CD8-positive, alpha-beta memory T cell (primary cell): Measurements from ENCODE around the gene PPIF. TPM values are rescaled to one million over a fixed set of nuclear protein-coding genes. Genes with fewer than 3 reads are reported as not detected.

ENCODE experiments used
- CTCF ChIA-PET: fragments of 350-600 bp; sonication (Branson Sonifier 250); formaldehyde crosslinking; loops from one replicate; lab custom pipeline; 2021; ENCODE audit warnings: antibody characterized with exemption; lab: Charles Lee
- POLR2A ChIA-PET: fragments of 350-600 bp; sonication (Branson Sonifier 250); formaldehyde crosslinking; loops from one replicate; lab custom pipeline; 2021; ENCODE audit warnings: antibody characterized with exemption; lab: Charles Lee
- DNase-seq, 5 donors: peaks; one replicate each; pipeline versions ENCODE4 v3.0.0 to v3.0.0-alpha.2; 2020 to 2022; ENCODE audit warnings: mixed read lengths in 1 of 5
- H3K27ac ChIP-seq: one replicate; pipeline ENCODE4 v1.7.0; 2013; ENCODE audit warnings: low read depth, mild to moderate bottlenecking, low read length, moderate library complexity
- H3K27me3 ChIP-seq: 2 replicates; pipeline ENCODE4 v1.7.0; 2013; ENCODE audit warnings: low read length, mild to moderate bottlenecking; ENCODE audit not compliant: insufficient read depth, poor library complexity, severe bottlenecking
- H3K36me3 ChIP-seq: 2 replicates; pipeline ENCODE4 v1.7.0; 2013; ENCODE audit warnings: mild to moderate bottlenecking, low read length, moderate library complexity; ENCODE audit not compliant: insufficient read depth
- H3K4me1 ChIP-seq: 2 replicates; pipeline ENCODE4 v1.7.0; 2013; ENCODE audit warnings: mild to moderate bottlenecking, low read length, moderate library complexity; ENCODE audit not compliant: insufficient read depth
- H3K4me3 ChIP-seq: 2 replicates; pipeline ENCODE4 v1.7.0; 2013; ENCODE audit warnings: mild to moderate bottlenecking, low read length
- H3K9me3 ChIP-seq: 2 replicates; pipeline ENCODE4 v1.7.0; 2013; ENCODE audit warnings: mild to moderate bottlenecking, low read length
- H3K27ac Mint-ChIP-seq, 8 donors: one replicate each; pipeline ENCODE4 v1.8.0; 2020 to 2021; ENCODE audit warnings: mixed read lengths in 8 of 8, mild to moderate bottlenecking in 6 of 8, inconsistent platforms in 3 of 8, moderate library complexity in 3 of 8
- H3K27me3 Mint-ChIP-seq, 2 donors: one replicate each; pipeline ENCODE4 v1.8.0; 2020 to 2021; ENCODE audit warnings: mixed read lengths in 2 of 2, mild to moderate bottlenecking in 1 of 2, moderate library complexity in 1 of 2
- H3K36me3 Mint-ChIP-seq, 3 donors: one replicate each; pipeline ENCODE4 v1.8.0; 2020 to 2021; ENCODE audit warnings: mixed read lengths in 3 of 3, inconsistent platforms in 1 of 3, mild to moderate bottlenecking in 1 of 3
- H3K4me1 Mint-ChIP-seq, 3 donors: one replicate each; pipeline ENCODE4 v1.8.0; 2020 to 2021; ENCODE audit warnings: mixed read lengths in 3 of 3, inconsistent platforms in 1 of 3, mild to moderate bottlenecking in 1 of 3
- H3K4me3 Mint-ChIP-seq, 7 donors: one replicate each; pipeline ENCODE4 v1.8.0; 2020 to 2021; ENCODE audit warnings: mixed read lengths in 7 of 7, mild to moderate bottlenecking in 6 of 7, moderate library complexity in 4 of 7, inconsistent platforms in 2 of 7
- H3K9me3 Mint-ChIP-seq, 5 donors: one replicate each; pipeline ENCODE4 v1.8.0; 2020 to 2022; ENCODE audit warnings: mixed read lengths in 5 of 5, mild to moderate bottlenecking in 3 of 5, moderate library complexity in 2 of 5, inconsistent platforms in 1 of 5
- polyA plus RNA-seq: library from polyadenylated mRNA; unstranded; fragments of 300-500 nt; fragmentation: Illumina TruSeq; gene quantifications from one replicate; pipeline ENCODE4 v1.2.3, GENCODE V29; 2021
- total RNA-seq, 2 experiments: library from RNA; stranded (reverse); gene quantifications; one replicate each; pipeline ENCODE4 v1.2.3, GENCODE V29; 2021

The PPIF gene
- total and polyA plus RNA-seq, 3 experiments from 2014 or later = 13.7 to 181 (median 173) TPM

DNA sequence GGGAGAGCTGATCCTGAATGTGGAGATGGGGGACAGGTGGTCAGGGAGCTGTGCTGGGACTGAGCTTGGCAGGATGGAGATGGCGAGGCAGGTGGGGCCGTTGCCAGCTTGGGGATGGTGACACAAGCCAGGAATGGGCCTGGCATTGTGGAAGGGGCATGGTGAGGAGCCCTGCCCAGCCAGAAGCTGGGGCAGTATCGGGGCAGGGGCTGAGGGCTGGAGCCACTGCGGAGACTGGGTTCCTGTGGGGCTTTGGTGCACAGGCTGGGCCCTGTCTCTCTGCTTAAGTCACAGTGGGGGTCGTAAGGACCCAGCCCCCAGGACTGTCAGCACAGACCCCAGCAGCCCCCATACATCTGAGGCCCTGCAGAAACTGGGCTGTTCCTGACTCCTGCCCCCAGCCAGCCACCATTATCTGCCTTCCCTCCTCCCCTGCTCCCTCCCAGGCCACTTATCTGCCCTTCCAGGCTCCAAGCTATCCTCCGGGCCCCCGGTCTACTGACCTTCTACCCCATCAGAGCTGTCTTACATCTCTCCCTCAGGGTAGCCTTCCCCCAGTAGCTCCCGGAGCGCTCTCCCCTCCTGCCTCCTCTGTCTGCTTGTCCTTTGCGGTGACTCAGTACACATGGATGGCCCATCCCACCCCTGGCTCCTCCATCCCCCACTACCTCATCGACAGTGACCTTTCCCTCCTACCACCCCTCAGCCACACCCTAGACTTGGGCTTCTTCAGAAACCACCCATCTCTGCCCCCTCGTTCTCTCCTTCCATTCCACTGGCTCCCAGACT, 44.2 kb downstream of the PPIF start:
- Histone ChIP-seq H3K27ac (peak overlapping the region; percentile 61), H3K27me3 (no peaks in the 10 kb centered on the region), H3K36me3 (no peaks in the 10 kb centered on the region), H3K9me3 (no peaks in the 10 kb centered on the region), H3K4me3 (no peak overlapping the region), H3K4me1 (no peaks in the 10 kb centered on the region)
- CTCF ChIA-PET = interaction anchor here (0.9 to 1.2 kb wide), 2 partner anchors 17 to 77 kb away, joined by 3 to 4 read pairs; no protein-coding TSS in a partner anchor
- Mint-ChIP-seq H3K4me1 (no peaks in the 10 kb centered on the region), H3K27me3 (no peaks in the 10 kb centered on the region), H3K36me3 (peaks cover 0 to 2% (median 0%) of the 10 kb centered on the region in 3 donors), H3K9me3 (no peaks in the 10 kb centered on the region), H3K27ac (peak overlapping the region in 1 of 8 donors; percentile 61), H3K4me3 (no peak overlapping the region)
- peak in 1 of 5 donors; percentile 30 for DNase-seq
- POLR2A ChIA-PET = no interaction called here

DNA sequence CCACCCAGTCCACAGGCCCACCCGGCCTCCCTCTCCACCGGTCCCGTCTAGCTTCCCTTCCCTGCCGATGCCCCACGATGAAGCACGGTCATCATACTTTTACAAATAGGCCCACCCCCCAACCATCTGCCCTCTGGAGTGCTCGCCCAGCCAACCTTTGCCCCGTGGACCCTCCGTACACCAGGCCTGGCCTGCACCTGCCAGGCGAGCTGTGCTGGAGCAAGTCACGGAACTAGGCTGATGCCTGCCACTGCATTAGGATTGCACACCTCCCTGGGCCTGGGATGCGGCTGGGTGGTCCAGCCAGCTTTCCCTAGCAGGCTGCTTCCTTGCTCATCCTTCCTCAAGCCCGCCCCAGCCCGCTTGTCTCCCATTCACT, 44.7 kb downstream of the PPIF start:
- DNase-seq = no peak
- no peaks in the 10 kb centered on the region for H3K9me3 Mint-ChIP-seq
- peaks cover 0 to 2% (median 0%) of the 10 kb centered on the region in 3 donors for H3K36me3 Mint-ChIP-seq
- no peak overlapping the region for H3K27ac Mint-ChIP-seq
- Histone ChIP-seq H3K27me3 (no peaks in the 10 kb centered on the region), H3K9me3 (no peaks in the 10 kb centered on the region), H3K36me3 (no peaks in the 10 kb centered on the region), H3K4me1 (no peaks in the 10 kb centered on the region), H3K4me3 (no peak overlapping the region), H3K27ac (no peak overlapping the region)
- H3K4me1 Mint-ChIP-seq = no peaks in the 10 kb centered on the region
- H3K4me3 Mint-ChIP-seq = no peak overlapping the region
- ChIA-PET CTCF (no interaction called here), POLR2A (no interaction called here)
- H3K27me3 Mint-ChIP-seq = no peaks in the 10 kb centered on the region

DNA sequence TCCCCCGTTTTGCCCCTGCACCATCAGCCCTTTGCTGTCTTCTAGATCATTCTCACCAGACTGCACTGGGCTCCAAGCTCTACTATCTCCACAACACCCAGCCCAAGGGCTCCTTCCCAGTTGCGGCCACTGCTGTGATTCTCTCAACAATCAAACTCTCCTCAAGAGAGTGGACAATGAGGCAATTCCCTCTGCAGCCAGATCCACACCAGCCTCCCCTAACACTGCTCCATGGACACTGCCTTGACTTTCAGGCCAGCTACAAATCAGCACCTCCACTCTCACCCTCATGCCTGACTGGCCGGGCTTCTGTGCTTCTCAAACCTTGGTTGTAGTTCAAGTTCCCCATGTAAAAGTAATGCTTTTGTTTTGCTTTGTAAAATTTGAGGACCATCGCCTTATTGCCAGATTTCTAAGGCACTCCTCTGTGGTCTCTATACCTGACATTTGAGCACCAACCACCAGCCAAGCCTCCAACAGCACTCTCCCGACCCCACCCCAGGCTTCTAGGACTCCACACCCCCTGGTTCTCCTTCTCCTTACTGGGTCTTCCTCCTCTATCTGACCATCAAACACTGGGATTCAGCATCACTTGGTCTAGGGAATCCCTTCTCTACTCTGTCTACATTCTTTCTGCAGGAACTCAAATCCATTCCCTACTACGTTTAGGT, 45.4 kb downstream of the PPIF start:
- Histone ChIP-seq H3K36me3 (no peaks in the 10 kb centered on the region), H3K9me3 (no peaks in the 10 kb centered on the region), H3K4me1 (no peaks in the 10 kb centered on the region), H3K4me3 (no peak overlapping the region), H3K27ac (no peak overlapping the region), H3K27me3 (no peaks in the 10 kb centered on the region)
- Mint-ChIP-seq H3K27ac (peak overlapping the region in 3 of 8 donors; percentile 0 to 40 (median 3)), H3K9me3 (no peaks in the 10 kb centered on the region), H3K4me3 (no peak overlapping the region), H3K36me3 (peaks cover 0 to 2% (median 0%) of the 10 kb centered on the region in 3 donors), H3K27me3 (peaks cover 0 to 1% of the 10 kb centered on the region in 2 donors), H3K4me1 (no peaks in the 10 kb centered on the region)
- ChIA-PET CTCF (no interaction called here), POLR2A (no interaction called here)
- DNase-seq = peak in 1 of 5 donors; percentile 28

DNA sequence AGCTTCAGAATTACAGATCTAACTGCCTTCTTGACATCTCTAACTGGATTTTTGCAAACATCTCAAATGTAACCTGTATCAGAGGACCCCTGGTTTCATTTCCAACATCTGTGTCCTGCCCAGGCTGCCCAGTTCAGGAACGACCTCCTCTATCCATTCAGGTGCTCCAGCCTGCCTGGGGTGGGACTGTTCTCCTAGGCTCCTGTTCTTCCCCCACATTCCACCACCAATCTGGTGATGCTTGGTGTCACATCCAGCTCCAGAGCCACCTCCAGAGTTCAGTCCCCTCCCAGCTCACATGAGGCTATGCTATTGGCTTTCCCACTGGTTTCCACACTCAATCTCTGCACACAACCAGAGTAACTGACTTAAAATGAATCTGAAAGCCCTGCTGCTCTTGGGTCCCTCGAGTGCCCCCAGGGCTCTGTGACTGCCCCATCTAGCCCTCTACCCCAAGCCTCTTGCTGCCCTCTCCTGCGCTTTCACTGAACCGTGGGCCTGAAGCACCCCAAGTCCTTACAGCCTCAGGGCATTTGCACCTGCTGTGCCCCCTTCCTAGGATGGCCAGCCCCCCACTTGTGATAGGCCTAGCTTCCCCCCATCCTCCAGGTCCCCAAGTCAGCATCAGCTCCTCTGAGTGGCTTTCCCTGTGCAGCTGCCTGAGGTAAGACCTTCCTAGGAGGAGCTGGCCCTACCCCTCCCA, 46.1 kb downstream of the PPIF start:
- H3K4me3 Mint-ChIP-seq = no peak overlapping the region
- ChIA-PET POLR2A (no interaction called here), CTCF (no interaction called here)
- no peaks in the 10 kb centered on the region for H3K27me3 ChIP-seq
- no peak for DNase-seq
- no peak overlapping the region for H3K27ac ChIP-seq
- H3K27me3 Mint-ChIP-seq = peaks cover 0 to 1% of the 10 kb centered on the region in 2 donors
- H3K36me3 Mint-ChIP-seq = peaks cover 0 to 2% (median 0%) of the 10 kb centered on the region in 3 donors
- H3K4me1 Mint-ChIP-seq = no peaks in the 10 kb centered on the region
- H3K4me1 ChIP-seq = no peaks in the 10 kb centered on the region
- no peaks in the 10 kb centered on the region for H3K9me3 Mint-ChIP-seq
- H3K4me3 ChIP-seq = no peak overlapping the region
- no peaks in the 10 kb centered on the region for H3K9me3 ChIP-seq
- peak overlapping the region in 2 of 8 donors; percentile 3 to 40 for H3K27ac Mint-ChIP-seq
- H3K36me3 ChIP-seq = no peaks in the 10 kb centered on the region

DNA sequence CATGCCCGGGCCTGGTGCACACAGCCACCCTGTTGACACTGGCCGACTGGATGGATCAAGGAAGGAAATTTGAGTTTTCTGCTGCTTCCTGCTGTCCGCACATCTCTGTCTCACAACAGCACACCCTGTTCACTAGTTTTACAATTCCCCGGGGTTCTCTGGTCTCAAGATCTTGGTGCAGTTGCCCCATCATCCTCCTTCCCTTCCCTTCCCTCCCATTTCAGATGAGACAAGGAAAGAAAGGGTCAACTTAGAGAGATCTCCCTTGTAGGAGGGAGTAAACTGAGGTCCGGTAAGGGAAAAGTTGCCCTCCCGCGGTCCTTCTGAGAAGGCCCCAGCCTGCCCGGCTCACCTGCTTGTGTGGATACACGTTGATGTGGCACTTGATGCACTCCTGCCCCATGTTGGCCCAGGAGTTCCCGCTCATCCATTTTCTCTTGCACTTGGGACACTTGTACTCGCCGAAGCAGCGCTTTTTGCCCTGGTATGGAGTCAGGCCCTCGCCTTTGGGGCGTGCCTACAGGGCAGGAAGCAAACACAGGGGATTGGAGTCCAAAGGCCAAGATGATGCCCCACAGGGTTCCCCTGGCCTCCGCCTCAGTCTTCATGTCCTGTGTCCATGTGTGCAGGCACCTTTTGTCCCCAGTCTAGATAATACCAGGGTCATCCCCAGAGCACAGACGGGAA, 46.8 kb downstream of the PPIF start:
- no peaks in the 10 kb centered on the region for H3K4me1 ChIP-seq
- ChIA-PET POLR2A (no interaction called here), CTCF (interaction anchor here (3.8 kb wide), 1 partner anchor 19 kb away, joined by 16 read pairs; no protein-coding TSS in a partner anchor)
- Mint-ChIP-seq H3K4me3 (no peak overlapping the region), H3K4me1 (no peaks in the 10 kb centered on the region), H3K36me3 (peaks cover 0 to 2% (median 0%) of the 10 kb centered on the region in 3 donors), H3K27ac (no peak overlapping the region), H3K27me3 (peaks cover 0 to 1% of the 10 kb centered on the region in 2 donors), H3K9me3 (no peaks in the 10 kb centered on the region)
- peak in 1 of 5 donors; percentile 31 for DNase-seq
- H3K36me3 ChIP-seq = no peaks in the 10 kb centered on the region
- no peak overlapping the region for H3K27ac ChIP-seq
- H3K9me3 ChIP-seq = no peaks in the 10 kb centered on the region
- no peaks in the 10 kb centered on the region for H3K27me3 ChIP-seq
- H3K4me3 ChIP-seq = no peak overlapping the region

DNA sequence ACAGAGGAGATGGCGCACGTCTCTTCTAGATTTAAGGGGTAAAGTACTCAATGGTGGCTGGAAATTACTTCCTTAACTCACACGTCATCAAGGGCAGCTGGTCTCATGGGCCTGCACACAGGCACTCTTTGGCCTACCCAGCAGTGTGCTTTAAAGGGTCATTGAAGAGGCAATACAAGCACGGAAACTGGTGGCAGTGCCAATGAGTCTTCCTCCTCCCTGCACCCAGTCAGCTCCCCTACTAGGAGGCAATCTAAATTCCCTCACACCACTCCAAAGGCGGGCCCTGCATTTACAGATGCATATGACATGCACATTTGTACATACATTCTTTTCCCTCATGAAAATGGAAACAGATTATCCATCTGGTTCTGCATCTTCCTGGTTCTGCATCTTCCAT, 47.4 kb downstream of the PPIF start:
- no peaks in the 10 kb centered on the region for H3K4me1 Mint-ChIP-seq
- DNase-seq = no peak
- Histone ChIP-seq H3K36me3 (no peaks in the 10 kb centered on the region), H3K27ac (no peak overlapping the region), H3K9me3 (no peaks in the 10 kb centered on the region), H3K4me1 (no peaks in the 10 kb centered on the region), H3K27me3 (no peaks in the 10 kb centered on the region), H3K4me3 (no peak overlapping the region)
- peaks cover 0 to 1% of the 10 kb centered on the region in 2 donors for H3K27me3 Mint-ChIP-seq
- no peak overlapping the region for H3K27ac Mint-ChIP-seq
- ChIA-PET POLR2A (no interaction called here), CTCF (interaction anchor here (3.8 kb wide), 1 partner anchor 20 kb away, joined by 16 read pairs; no protein-coding TSS in a partner anchor)
- no peaks in the 10 kb centered on the region for H3K9me3 Mint-ChIP-seq
- H3K4me3 Mint-ChIP-seq = no peak overlapping the region
- peaks cover 0 to 2% (median 0%) of the 10 kb centered on the region in 3 donors for H3K36me3 Mint-ChIP-seq

DNA sequence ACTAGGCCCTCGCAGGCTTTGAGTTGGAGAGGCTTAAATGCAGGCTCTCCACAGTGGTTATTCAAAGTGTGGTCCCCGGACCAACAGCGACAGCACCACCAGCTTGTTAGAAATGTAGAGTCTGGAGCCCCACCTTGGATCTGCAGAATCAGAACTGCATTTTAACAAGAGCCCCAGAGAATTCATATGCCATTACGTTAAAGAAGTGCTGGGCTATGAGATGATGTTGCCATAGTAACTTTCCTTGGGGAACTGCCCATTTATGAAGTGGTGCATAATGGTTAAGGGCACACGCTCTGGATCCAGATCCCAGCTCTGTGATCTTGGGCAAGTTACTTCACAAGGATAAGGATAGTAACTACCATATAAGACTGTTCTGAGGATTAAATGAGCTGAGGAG, 49.3 kb downstream of the PPIF start:
- H3K4me3 ChIP-seq = no peak overlapping the region
- H3K4me3 Mint-ChIP-seq = no peak overlapping the region
- ChIA-PET CTCF (interaction anchor here (3.8 kb wide), 1 partner anchor 22 kb away, joined by 16 read pairs; no protein-coding TSS in a partner anchor), POLR2A (no interaction called here)
- H3K27ac ChIP-seq = no peak overlapping the region
- H3K9me3 Mint-ChIP-seq = no peaks in the 10 kb centered on the region
- peaks cover 0 to 1% of the 10 kb centered on the region in 2 donors for H3K27me3 Mint-ChIP-seq
- peaks cover 0 to 2% (median 0%) of the 10 kb centered on the region in 3 donors for H3K36me3 Mint-ChIP-seq
- H3K27me3 ChIP-seq = no peaks in the 10 kb centered on the region
- no peak for DNase-seq
- no peaks in the 10 kb centered on the region for H3K36me3 ChIP-seq
- H3K4me1 Mint-ChIP-seq = no peaks in the 10 kb centered on the region
- no peaks in the 10 kb centered on the region for H3K9me3 ChIP-seq
- H3K4me1 ChIP-seq = no peaks in the 10 kb centered on the region
- H3K27ac Mint-ChIP-seq = no peak overlapping the region
